Measurements from ENCODE around the gene POPDC3. TPM values are rescaled to one million over a fixed set of nuclear protein-coding genes. Genes with fewer than 3 reads are reported as not detected.

The POPDC3 gene
- total RNA-seq, 1 experiment from 2014 or later = 0.70 TPM

DNA sequence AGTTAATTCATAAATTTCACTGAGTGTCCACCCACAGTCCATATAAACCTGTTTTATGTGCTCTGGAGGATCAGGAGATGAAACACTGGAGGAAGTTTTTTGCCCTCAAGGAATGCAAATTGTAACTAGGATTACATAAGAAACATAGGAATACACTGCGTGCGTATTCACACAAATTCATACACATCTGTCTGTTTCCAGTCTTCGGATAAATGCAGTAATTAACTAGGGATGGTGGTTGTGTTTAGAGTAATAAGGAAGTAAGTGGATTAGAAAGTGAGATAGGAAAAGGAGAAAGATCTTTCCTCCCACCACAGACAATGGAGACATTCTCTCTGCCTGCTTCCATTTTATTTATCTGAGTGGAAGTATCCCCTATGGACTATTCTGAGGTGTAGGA lies 35.7 kb upstream of the POPDC3 start:
- POLR2A ChIA-PET = no interaction called here
- CTCF ChIA-PET = no interaction called here

GRCh38 chr6:105214668-105215067 lies 34.9 kb upstream of the POPDC3 start:
- DNase-seq = no peak
- ChIA-PET CTCF (no interaction called here), POLR2A (no interaction called here)
- H3K36me3 ChIP-seq (ENCODE audit: control insufficient read depth, insufficient read depth, low read length) = no peaks in the 10 kb centered on the region
- no peaks in the 10 kb centered on the region for H3K4me1 Mint-ChIP-seq (ENCODE audit: low read depth, unreplicated experiment)
- no peaks in the 10 kb centered on the region for H3K4me1 ChIP-seq
- no peak overlapping the region for H3K27ac Mint-ChIP-seq (ENCODE audit: unreplicated experiment)
- H3K9me3 Mint-ChIP-seq (ENCODE audit: unreplicated experiment) = no peaks in the 10 kb centered on the region
- H3K9me3 ChIP-seq = no peaks in the 10 kb centered on the region
- no peak overlapping the region for H3K4me3 Mint-ChIP-seq (ENCODE audit: unreplicated experiment)
- no peaks in the 10 kb centered on the region for H3K27me3 Mint-ChIP-seq (ENCODE audit: insufficient read depth, unreplicated experiment)
- H3K4me3 ChIP-seq (ENCODE audit: low read depth, low read length) = no peak overlapping the region
- H3K36me3 Mint-ChIP-seq (ENCODE audit: insufficient read depth, unreplicated experiment) = no peaks in the 10 kb centered on the region
- no peak for TF ChIP-seq CTCF (IDR thresholded peaks at IDR 0.05; ENCODE audit: insufficient read depth in 1 of 2, low read depth in 1 of 2, low read length in 1 of 2, severe bottlenecking in 1 of 2, unreplicated experiment in 1 of 2)
- no TSS peak for BruUV-seq (replicated peaks)
- intact Hi-C loops (cut with micrococcal nuclease; ENCODE audit: unreplicated experiment) = no loop called here
- no peaks in the 10 kb centered on the region for H3K27me3 ChIP-seq (replicated peaks; ENCODE audit: control insufficient read depth, insufficient read depth, low read length)

More for the DNA sequence above, 35.7 kb upstream of the POPDC3 start:
- no peaks in the 10 kb centered on the region for H3K27me3 ChIP-seq (replicated peaks; ENCODE audit: control insufficient read depth, insufficient read depth, low read length)
- no peaks in the 10 kb centered on the region for H3K4me1 ChIP-seq
- H3K4me1 Mint-ChIP-seq (ENCODE audit: low read depth, unreplicated experiment) = no peaks in the 10 kb centered on the region
- BruUV-seq (replicated peaks) = no TSS peak
- H3K27me3 Mint-ChIP-seq (ENCODE audit: insufficient read depth, unreplicated experiment) = no peaks in the 10 kb centered on the region
- no peak overlapping the region for H3K27ac Mint-ChIP-seq (ENCODE audit: unreplicated experiment)
- no peak overlapping the region for H3K4me3 Mint-ChIP-seq (ENCODE audit: unreplicated experiment)
- intact Hi-C loops (cut with micrococcal nuclease; ENCODE audit: unreplicated experiment) = no loop called here
- H3K36me3 ChIP-seq (ENCODE audit: control insufficient read depth, insufficient read depth, low read length) = no peaks in the 10 kb centered on the region
- no peak overlapping the region for H3K4me3 ChIP-seq (ENCODE audit: low read depth, low read length)
- TF ChIP-seq CTCF (IDR thresholded peaks at IDR 0.05; ENCODE audit: insufficient read depth in 1 of 2, low read depth in 1 of 2, low read length in 1 of 2, severe bottlenecking in 1 of 2, unreplicated experiment in 1 of 2) = no peak
- no peaks in the 10 kb centered on the region for H3K9me3 Mint-ChIP-seq (ENCODE audit: unreplicated experiment)
- no peaks in the 10 kb centered on the region for H3K9me3 ChIP-seq
- DNase-seq = no peak
- H3K36me3 Mint-ChIP-seq (ENCODE audit: insufficient read depth, unreplicated experiment) = no peaks in the 10 kb centered on the region

- CTCF ChIA-PET = no interaction called here
- Histone ChIP-seq H3K4me3 (ENCODE audit: low read depth, low read length) (no peak overlapping the region), H3K4me1 (no peaks in the 10 kb centered on the region), H3K36me3 (ENCODE audit: control insufficient read depth, insufficient read depth, low read length) (no peaks in the 10 kb centered on the region), H3K27me3 (replicated peaks; ENCODE audit: control insufficient read depth, insufficient read depth, low read length) (no peaks in the 10 kb centered on the region), H3K9me3 (no peaks in the 10 kb centered on the region)
- POLR2A ChIA-PET = no interaction called here
- no peaks in the 10 kb centered on the region for H3K4me1 Mint-ChIP-seq (ENCODE audit: low read depth, unreplicated experiment)
- DNase-seq = no peak
- no peak overlapping the region for H3K4me3 Mint-ChIP-seq (ENCODE audit: unreplicated experiment)
- no peak overlapping the region for H3K27ac Mint-ChIP-seq (ENCODE audit: unreplicated experiment)
- no peaks in the 10 kb centered on the region for H3K9me3 Mint-ChIP-seq (ENCODE audit: unreplicated experiment)
- no peaks in the 10 kb centered on the region for H3K27me3 Mint-ChIP-seq (ENCODE audit: insufficient read depth, unreplicated experiment)
- intact Hi-C loops (cut with micrococcal nuclease; ENCODE audit: unreplicated experiment) = no loop called here
- H3K36me3 Mint-ChIP-seq (ENCODE audit: insufficient read depth, unreplicated experiment) = no peaks in the 10 kb centered on the region
- BruUV-seq (replicated peaks) = no TSS peak
- no peak for TF ChIP-seq CTCF (IDR thresholded peaks at IDR 0.05; ENCODE audit: insufficient read depth in 1 of 2, low read depth in 1 of 2, low read length in 1 of 2, severe bottlenecking in 1 of 2, unreplicated experiment in 1 of 2)
Measured at GRCh38 chr6:105213272-105213671, 33.5 kb upstream of the POPDC3 start.

All from Caco-2 (cell line).